SH-SY5Y (cell line): ENCODE results near the gene KDM4C.

Source experiments
- GATA2 ChIP-seq: IDR thresholded peaks from 2 replicates; pipeline ENCODE4 v1.6.1; 2011; ENCODE audit warnings: mild to moderate bottlenecking, low read depth, low read length
- GATA3 ChIP-seq: IDR thresholded peaks from 2 replicates; pipeline ENCODE4 v1.6.1; 2011; ENCODE audit warnings: low read depth, mild to moderate bottlenecking, low read length, moderate library complexity

KDM4C gene

DNA sequence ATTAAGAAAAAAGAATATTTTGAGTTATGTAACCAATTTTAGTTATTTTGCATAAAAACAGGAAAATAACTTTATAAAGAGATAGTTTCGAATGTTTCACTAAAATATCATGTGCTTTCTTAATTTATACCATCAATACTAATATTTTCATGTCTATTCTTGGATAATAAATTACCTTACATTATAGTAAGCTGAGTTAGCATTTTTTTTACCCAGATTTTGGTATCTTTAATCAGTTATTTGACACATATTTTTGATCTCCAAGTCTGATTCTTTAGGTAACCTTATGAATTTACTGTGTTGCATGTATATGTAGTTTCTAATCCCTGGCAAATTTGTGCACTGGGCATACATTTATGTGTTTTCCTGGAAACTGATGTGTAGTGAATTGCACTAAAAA lies 138.0 kb downstream of the KDM4C start:
- no peak for TF ChIP-seq GATA3
- no peak for TF ChIP-seq GATA2

GRCh38 chr9:6896562-6896961 lies 138.8 kb downstream of the KDM4C start:
- TF ChIP-seq GATA2 (no peak), GATA3 (no peak)

- TF ChIP-seq GATA3 (no peak), GATA2 (no peak)
Observed at GRCh38 chr9:6897207-6897822, 139.5 kb downstream of the KDM4C start.

GRCh38 chr9:6897898-6898302 lies 140.1 kb downstream of the KDM4C start:
- TF ChIP-seq GATA2 = no peak
- TF ChIP-seq GATA3 = no peak

DNA sequence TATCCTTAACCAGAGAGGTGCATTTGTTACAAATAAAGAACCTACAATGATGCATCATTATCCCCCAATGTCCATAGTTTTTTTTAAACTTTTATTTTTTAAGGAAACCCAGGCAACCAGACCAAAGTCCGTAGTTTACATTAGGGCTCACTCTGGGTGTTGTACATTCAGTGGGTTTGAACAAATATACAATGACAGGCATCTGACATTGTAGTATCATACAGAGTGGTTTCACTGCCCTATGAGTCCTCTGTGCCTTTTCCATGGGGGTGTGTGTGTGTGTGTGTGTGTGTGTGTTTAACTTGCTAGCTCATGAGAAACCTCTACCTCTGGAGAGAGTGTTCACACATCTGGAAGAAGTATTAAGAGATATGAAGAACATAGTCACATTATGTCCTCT lies 141.5 kb downstream of the KDM4C start:
- TF ChIP-seq GATA2 (no peak), GATA3 (no peak)

GRCh38 chr9:6900440-6900883 lies 142.7 kb downstream of the KDM4C start:
- TF ChIP-seq GATA3 (no peak), GATA2 (no peak)

DNA sequence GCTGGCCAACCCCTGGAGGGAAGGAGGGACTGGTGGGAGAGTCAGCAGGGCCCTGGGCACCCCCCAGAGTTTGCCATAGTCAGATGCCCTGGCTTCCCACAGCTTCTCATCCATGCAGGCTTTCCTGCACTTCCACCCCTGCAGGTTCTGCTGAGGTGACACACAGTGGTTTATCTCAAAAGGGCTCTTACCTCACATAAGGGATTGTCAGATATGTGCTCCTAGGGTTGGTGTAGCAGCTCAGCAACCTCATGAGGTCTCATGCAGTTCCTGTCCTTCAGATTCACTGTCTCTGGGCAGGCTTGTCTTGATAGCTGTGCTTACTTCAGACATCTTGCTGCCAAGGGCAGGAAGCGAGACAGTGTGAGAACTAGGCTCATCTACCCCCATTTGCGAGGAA lies 143.4 kb downstream of the KDM4C start:
- TF ChIP-seq GATA3 (no peak), GATA2 (no peak)

- TF ChIP-seq GATA3 (no peak), GATA2 (no peak)
Observed at GRCh38 chr9:6902423-6902822, 144.7 kb downstream of the KDM4C start.

DNA sequence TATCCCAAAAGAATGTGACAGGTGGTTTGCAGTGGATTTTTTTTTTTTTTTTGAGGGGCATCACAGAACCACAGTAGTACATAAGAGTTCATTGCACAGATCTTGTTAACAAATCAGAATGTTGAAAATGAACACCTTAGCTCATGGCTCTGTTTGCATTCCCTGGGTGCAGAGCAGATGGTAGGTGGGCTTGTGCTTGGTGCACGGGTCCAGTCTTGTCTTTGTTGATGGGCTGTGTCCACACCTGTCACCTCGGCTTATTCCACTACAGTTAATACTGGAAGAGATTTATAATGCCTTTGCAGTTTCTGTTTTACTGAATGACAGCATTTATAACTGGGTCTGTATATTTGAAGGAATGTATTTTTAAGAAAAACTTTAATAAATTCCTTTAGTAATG lies 146.6 kb downstream of the KDM4C start:
- TF ChIP-seq GATA2 (no peak), GATA3 (no peak)

DNA sequence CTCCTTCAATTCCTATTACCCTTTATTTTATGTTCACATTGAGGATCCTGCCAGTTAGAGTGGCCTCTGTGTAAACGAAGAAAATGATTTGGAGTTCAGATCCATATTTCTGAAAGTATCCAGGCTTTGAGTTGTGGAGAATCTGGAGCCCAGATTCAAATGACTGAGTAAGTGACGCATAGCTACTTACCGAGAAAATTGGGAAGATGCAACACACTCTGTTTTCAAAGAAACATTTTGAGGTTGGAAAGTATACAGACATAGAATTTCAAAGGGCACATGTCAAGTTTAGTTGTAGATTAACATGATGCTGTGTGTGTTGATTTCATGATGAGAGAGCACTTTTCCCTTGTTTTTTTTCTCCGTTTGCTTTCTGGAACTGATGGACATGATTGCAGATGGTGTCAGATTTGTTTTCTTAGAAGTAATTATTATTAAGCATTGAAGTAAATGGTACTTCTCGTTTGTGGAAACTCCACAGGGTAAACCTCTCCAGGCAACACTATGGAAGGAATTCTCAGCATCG lies 148.1 kb downstream of the KDM4C start:
- TF ChIP-seq GATA3 = no peak
- no peak for TF ChIP-seq GATA2

DNA sequence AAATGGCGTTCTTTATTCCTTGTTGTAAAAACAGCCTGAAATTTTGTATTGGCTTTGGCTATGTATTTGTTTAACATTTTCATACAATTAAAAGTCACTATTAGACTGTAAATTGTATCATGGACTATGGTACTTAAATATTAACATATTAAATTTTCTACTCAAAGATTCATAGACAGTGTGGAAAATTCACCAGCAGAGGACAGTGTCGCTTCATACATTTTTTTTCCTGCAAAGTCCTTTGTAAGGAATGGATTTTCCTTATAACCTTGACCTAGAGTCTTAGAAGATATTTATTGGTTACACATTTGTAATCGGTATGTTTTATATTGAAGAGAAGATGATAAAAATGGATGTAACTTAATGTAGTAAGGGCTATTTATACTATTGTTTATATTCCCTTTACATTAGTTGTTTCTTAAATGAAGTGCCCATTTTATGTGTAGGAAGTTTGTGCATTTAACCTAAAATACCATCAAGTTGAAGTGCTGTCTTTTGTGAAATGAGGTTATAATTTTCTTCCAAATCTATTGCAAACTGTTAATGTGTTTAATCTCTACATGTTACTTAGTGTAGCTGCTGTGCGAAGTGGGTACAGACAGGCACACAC lies 150.1 kb downstream of the KDM4C start:
- no peak for TF ChIP-seq GATA2
- TF ChIP-seq GATA3 = no peak

- TF ChIP-seq GATA2 (no peak), GATA3 (no peak)
Observed at GRCh38 chr9:6909181-6909580, 151.4 kb downstream of the KDM4C start.

DNA sequence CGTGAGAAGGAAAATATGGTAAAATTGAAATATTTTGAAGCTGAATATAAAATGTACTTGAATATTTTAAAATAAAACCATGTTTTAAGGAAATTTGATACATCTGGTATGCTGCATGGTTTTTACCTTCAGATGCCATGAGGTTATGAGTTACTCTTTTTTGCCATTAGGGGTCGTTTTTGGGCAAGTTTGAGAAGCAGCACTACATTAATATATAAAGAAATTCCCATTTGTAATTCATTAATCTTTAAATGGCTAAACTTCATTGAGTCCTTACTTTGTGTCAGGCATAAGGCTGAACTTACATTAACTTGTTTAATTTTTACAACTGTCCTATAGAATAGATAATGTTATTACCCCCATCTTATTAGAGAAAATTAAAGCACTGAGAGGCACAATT lies 152.3 kb downstream of the KDM4C start:
- TF ChIP-seq GATA3 = no peak

GRCh38 chr9:6910497-6910896 lies 152.7 kb downstream of the KDM4C start:
- TF ChIP-seq GATA2 = no peak
- no peak for TF ChIP-seq GATA3

DNA sequence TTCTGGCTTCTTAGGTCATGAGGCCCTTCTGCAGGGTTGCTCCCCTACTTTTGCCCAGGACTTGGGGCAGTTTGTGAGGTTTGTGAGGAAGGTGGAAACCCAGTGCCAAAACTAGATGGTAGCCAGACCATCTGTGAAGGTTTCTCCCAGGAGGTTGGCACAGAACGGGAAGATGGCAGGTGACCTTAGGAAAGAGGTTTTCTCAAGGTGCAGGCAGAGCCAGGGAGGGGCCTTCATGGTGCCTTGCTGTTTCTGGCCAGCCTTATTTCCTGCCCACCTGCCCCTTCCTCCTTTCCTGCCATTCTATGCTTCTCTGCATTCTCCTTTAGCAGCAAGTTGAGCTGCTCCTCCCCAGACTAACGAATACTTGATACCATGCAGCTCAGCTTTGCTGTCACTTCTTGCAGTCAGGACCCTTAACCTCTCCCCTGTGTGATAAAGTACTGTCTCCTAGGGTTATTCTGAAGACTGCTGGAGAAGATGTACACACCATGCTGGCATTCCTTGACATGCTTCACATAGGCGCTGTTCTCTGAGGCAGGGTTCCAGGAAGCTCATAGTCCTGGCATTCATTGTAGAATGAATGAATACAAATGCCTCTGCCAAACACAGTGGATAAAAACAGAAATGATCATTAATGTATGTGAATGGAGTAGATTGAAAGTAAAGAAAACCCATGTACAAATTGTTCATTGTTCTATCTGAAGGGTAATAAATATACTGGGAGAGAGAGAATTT lies 154.3 kb downstream of the KDM4C start:
- TF ChIP-seq GATA3 (no peak), GATA2 (no peak)
